Stimulated activated CD4-positive, alpha-beta T cell treated with anti-CD3 and anti-CD28 coated beads, Interleukin-12 subunit alpha, Interleukin-12 subunit beta, amount 100 ng/mL, for 4 hours (primary cell): ENCODE measurements around the gene RABGAP1.

Source experiments
- DNase-seq: peaks from one replicate; pipeline ENCODE4 v3.0.0-alpha.2; 2020

Gene RABGAP1

DNA sequence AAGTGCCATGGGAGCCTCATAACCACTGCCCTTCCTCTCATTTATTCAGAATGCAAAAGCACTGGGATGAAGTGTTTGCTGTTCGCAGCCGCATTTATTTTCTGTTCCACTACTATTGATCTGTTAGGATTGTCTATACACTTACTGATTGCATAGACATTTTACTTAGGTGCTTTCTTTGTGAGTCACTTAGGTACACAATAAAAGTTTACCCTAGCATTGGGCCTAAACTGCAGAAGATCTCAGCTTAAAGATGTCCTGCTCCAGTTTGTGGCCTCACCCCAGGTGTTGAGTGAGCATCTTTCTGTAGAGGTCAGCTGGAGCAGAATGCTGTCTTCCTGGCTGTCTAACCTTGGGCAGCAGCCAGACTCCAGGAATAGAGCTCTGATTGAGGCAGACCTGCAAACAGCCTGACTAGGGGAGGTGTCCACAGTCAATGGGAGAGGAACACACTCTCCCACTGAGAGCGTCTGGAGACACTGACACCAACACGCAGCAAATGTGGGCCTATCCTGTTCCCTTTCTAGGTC lies 146.6 kb downstream of the RABGAP1 start:
- no peak for DNase-seq

DNA sequence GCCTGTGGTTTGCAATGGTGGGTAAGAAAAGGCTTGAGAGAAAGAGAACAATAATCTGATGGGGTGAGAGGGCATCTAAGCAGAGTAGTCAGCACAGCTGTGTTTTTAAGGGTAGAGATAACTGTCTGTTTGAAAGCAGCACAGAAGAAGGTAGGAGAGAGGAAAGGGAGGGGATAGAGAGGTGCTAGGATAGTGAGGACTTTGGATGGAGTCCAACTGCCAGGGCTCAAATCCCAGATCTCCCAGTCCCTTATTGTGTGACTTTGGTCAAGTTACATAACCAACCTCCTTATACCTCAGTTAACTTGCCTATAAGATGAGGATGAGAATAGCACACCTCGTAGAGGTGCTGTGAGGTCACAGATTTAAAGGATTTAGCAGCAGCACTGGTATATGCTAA lies 148.2 kb downstream of the RABGAP1 start:
- no peak for DNase-seq

DNA sequence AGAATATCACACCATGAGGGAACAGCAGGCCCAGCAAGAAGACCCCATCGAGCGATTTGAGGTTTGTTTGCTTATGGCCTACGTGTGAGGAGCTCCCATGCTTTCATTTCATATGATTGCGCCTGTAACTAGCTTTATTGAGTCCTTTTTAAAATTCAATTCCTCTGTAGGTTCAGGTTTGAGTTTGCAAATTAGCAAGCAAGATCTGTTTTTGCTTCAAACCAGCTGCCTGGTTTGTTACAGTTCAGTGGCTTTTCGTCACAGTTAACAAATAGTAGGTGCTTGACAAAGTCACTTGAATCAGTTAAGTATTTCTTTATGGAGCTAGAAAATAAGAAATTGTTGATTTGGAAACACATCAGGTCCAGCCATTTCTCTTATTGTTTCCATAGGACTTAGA lies 149.0 kb downstream of the RABGAP1 start:
- no peak for DNase-seq

DNA sequence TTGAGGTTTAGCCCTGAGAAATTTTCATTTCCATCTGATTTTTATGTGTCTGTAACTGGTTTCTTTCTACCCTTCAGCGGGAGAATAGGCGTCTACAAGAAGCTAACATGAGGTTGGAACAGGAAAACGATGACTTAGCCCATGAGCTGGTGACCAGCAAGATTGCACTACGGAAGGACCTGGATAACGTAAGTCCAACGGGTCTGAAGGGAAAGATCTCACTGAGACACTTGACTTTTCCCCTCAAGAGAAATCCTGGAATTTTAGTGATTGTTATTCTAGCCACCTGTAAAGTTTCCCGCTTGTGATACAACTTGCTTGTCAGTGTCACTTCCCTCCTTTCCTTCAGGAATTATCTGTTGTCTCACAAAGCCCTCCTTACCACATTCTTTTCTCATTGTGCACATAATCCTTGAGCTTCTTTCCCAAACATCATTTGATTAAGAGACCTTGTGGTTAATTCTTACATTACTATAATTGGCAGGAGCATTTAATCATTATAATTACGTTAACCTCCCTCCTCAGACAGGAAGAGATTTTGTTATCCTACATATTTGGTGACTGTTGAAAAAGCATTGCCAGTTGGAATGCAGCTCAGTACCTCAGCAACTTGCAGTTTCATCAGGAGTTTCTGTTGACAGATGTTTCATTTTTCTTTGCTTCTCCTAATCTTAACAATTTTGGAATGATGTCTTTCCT lies 149.5 kb downstream of the RABGAP1 start:
- no peak for DNase-seq

DNA sequence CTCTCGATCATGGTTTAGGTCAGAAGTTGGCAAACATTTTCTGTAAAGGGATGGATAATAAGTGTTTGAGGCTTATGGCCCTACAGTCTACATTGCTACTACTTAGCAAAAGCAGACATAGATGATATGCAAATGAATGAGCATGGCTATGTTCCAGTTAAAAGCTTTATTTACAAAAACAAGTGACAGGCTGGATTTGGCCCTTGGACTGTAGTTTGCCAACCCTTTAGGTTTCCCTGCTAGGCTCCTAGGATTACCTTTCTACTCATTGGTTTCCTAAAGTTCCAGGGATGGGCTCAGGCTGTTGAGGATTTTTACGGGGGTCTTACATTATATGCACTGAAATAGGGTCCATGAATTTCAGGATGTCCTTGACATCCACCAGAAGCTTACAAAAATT lies 150.1 kb downstream of the RABGAP1 start:
- DNase-seq = no peak

DNA sequence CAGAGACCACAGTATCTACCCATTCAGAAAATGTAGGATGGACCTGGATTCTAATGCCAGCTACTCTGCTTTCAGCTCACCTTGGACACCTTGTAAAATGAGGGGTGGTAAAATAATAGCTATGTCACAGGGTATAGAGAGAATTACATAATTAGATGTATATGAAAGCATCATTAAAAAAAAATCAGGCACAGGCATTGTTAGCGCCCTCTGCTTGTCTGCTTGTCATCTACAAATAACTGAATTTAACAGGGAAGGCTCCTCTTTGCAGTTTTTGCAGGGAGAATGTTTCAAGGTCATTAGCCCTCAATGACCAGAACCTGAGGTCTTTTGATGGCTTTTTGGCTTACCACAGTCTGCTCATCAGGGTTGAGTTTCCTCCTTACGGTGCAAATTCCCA lies 150.6 kb downstream of the RABGAP1 start:
- no peak for DNase-seq

DNA sequence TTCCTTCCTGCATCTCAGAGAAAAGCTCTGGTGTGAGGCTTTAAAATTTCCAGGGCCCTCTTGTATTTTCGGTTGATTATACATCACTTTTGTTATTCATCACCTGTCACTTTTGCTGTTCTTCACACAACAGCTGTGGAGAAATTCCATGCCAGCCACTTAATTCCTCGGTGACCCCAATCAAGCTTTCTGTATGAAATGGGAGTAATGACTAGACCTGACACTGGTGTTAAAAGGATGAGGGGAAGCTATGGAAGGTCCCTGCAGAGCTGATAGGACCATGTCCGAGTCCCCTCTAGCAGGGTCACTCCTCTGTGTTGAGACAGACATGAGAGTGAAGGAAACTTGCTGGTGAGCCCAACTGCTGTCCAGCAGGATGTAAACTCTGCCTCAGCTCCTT lies 152.3 kb downstream of the RABGAP1 start:
- no peak for DNase-seq

DNA sequence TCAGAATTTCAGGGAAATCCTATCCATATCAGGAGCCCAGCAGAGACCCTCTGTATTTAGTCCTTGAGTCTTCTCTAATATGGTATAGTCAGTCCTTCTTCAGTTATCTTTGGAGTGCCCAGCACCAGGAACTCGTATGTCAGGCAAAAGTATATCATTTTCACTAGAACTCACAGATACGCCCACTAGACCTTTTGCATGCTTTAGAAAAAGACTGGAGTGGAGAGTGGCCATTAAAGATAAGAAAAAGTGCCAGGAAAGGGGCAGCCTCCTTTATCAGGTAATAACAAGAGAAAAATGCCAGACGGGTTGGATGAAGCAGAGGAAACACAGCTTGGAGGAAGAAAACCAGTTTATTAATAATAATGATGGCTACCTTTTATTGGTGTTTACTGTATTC lies 156.2 kb downstream of the RABGAP1 start:
- DNase-seq = no peak

DNA sequence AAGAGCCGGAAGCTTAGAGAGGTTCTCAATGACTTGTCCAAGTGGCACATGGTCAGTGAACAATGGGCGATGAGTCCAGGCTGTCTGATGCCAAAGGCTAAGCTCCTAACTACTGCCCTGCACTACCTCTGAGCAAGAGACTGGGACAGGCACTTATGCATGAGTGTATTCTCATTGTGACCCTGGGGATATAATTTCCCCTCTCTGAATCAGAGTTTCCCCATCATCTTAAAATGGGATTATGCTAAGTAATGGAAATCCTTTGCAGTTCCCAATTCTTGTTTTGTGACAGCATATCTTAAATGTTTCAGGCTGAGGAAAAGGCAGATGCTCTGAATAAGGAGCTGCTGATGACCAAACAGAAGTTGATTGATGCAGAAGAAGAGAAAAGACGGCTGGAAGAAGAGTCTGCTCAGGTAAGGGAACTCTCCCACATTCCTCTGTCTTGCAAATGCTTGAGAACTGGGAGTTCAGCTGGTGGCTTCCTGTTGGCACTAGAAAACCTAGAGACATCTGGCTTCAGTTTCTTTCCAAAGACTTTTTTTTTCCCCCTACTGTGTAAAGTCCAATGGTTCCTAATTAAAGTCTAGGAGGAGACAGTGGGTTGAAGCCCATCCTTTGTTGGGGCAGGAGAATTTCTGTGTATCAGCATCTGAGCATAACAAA lies 156.7 kb downstream of the RABGAP1 start:
- DNase-seq = no peak

DNA sequence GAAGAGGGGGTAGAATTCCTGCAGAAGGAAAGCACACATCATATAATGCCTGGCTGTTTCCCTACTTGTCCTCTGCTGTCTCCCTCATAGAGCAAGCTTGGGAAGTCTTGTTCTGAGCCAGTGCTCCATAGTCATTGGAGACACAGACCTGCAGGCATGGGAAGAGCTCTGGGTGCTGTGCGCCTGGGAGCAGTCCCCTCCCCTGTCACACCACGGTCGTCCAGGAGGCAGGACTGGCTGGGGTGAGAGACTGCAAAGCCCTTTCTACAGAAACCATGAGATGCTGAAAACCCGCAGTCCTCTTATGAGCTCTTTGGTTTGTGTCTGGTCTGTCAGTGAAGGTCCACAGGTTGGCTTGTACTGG lies 157.3 kb downstream of the RABGAP1 start:
- no peak for DNase-seq

DNA sequence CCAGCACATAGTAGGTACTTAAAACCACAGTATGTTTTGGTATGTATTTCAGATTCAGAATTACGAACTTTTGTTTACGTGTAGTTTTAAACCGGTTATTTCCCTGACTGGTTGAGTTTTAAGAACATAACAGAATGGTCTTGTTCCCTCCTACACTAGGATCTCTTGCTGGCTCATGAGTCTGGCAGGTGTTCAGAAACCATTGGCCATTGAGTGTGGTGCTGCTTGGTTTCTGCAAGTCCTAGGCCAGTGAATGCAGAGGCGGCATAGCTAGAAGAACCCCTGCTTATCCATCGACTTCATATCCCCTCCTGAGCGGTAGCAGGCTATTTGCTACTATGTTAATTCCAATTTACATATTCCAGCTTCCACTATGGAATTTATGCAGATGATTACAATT lies 158.2 kb downstream of the RABGAP1 start:
- DNase-seq = no peak

DNA sequence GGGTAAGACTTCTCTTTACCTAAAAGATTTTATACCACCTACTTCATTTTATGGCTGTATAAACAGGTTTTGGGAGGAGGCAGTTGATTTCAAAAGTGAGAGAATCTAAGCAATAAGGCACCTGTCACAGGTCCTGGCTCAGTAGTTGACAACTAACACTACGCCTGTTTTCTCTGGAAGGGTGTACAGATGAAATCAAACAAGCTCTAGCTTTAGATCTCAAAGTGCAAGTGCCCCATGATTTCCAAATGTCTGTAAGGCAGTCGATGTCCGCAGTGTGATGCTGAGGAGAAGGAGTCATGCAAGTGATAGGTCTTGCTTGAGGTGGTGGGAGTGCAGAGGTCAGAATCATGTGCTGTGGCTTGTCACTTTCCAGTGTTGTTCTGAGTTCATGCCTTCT lies 158.7 kb downstream of the RABGAP1 start:
- no peak for DNase-seq

DNA sequence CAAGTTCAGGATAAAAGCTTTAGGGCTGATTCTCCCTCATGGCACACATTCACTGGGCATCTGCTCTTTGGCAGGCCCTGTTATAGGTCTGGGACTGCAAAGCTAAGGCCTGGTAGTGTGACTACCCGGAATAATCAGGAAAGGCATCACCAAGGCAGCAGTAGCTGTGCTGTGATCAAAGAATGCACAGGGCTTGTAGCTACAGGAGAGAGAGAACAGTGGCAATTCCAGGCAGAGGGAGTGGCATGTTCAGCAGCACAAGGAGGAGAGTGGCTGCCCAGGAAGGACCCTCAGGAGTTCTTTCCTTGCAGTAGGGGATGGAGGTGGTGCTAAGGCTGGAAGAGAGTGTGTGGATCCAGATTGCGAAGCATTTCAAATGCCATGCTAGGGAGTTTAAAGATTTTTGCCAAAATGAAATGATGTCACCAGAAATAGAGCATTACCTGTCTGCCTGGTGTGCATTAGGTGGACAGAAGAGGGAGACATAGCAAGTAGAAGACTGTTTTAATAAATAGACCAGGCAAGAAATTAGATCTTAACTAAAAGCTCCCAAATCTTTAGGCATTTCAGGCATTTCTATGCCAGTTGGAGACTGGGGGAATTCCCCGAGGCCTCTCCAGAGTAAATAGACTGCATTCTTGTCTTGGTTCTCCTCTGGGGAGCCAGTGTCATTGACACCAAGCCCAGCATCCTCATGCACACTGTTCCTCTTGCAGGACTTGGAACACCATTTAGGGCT lies 161.7 kb downstream of the RABGAP1 start:
- DNase-seq = no peak

DNA sequence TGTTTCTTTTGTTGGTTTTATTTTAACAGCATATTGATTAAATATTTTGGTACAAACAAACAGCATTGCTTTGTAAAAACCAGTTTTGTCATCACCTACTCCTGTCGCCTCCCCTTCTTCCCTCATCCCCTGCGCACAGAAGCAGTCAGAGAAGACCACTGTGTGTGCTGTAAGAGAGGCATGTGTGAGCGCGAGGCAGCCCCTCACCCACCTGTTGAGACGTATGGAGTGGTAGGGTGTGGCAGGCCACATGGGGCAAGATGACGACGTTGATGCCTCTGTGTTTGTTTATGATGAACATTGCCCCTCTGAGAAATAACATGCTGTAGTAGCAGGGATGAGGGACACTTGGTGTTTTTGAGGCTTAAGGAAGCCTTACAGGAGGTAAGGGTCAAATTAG lies 164.0 kb downstream of the RABGAP1 start:
- no peak for DNase-seq

DNA sequence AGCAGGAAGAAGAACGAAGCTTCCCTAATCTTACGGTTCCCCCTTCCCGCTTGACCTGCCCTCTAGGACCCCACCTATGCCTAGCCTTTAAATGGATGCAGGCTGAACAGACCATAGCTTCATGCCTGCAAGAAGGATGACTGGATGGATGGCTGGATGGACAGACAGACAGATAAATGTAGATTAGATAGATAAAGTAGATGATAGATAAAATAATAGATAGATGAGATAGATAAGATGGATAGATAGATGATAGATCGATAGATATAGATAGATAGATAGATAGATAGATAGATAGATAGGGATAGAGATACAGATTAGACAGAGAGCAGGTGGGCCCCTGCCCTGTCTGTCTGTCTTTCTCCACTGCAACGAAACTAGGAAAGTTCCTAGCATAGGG lies 164.7 kb downstream of the RABGAP1 start:
- no peak for DNase-seq

DNA sequence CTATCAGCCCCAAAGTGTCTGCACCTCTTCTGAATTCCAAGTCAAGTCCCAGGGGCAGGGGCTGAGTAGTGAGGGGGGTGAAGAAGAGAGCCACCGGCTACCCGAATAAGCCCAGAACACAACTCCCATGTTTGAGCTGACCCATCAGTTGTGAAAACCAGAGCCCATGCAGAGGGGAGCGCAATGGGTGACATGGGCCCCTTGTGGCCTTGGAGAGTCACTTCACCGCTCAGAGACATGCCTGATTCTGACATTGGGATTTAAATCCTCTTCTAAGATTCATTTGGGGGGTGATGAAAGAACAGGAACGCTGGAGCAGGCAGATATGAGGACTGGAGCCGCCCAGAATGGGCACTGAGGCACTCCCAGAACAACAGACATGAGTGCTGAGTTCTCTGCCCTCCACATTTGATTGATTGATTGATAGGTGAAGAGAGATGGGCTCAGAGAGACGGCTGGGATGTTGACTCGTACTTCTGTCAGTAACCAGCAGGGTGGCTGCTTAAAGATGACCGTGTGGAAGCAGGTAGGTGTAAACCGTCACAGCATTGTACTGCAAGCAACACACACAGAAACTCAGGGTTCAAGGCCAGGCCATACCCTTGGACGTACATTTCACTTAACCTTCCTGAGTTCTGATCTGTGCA lies 166.9 kb downstream of the RABGAP1 start:
- no peak for DNase-seq

DNA sequence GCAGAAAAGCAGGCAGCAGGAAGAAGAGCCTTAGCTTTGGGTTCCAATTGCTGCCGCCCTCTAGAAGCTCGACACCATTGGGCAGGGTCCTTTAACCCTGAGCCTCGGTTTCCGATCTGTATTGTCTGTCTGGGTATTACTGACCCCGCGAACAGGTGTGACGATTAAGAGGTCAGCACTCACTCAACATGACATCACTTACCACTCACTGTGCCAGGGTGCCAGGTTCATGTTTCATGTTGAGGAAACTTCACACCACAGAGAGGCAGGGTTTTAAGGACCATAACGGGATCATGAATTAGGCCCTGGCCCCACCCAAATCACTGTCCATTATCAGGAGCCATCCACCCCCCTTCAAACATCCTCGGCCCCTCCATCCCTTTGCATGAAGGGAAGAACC lies 168.2 kb downstream of the RABGAP1 start:
- DNase-seq = no peak

DNA sequence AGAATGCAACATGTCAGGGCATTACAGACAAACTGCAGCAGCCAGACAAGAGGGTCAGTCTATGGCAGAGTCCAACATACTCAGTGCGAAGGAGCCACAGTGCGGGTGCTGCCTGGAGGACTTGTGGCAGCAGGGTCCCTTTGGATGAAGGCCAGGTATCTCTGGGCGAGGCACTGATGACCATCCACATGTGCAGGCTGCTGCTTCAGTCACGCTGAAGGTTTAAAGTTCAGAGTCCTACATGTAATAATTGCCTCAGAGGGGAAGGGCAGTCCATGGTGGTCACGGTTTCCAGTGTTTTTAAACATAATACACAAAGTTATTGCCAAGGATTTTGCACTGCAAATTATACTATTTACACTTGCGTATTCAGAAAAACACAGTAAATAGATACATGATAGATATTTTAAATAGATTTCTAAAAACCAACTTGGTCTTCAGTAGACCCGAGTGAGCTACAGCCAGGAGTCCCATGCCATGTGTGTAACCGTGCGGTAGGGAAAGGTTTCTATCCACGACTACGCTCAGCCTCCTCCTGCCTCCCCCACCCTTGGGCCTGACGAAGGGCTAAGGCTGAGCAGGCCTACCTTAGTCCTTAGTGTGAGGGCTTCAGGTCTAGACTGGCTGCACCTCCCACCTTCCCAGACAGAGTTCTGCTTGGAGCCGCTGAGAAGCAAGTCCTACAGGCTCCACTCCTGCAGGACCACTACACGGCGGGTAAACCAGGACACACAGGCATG lies 168.9 kb downstream of the RABGAP1 start:
- no peak for DNase-seq

DNA sequence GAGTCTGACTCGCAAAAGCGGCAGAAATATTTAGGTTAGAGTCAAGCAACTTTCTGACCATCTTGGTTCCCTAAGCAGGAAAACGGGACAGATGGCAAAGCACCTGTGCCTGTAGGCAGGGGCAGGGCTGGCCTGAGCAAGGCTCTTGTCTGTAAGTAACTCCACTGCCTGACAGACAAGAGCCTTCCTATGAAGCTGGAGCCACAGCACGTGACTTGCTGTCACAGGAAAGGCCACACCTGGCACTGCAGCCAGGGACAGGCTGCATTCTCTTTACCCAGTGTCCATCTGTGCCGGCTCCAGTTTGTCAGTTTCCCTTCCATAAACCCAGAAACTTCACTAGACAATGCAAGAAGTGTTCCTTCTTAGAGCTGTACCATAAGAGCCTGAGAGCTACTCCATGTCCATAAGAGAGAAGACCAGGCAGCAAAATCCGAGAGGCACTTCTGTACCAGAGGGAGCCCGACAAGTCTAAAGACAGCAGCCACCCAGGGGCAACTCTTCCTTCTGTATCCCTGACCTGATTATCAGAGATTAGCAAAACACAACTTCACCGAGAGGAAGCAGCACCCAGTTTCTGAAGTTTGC lies 170.7 kb downstream of the RABGAP1 start:
- DNase-seq = no peak

DNA sequence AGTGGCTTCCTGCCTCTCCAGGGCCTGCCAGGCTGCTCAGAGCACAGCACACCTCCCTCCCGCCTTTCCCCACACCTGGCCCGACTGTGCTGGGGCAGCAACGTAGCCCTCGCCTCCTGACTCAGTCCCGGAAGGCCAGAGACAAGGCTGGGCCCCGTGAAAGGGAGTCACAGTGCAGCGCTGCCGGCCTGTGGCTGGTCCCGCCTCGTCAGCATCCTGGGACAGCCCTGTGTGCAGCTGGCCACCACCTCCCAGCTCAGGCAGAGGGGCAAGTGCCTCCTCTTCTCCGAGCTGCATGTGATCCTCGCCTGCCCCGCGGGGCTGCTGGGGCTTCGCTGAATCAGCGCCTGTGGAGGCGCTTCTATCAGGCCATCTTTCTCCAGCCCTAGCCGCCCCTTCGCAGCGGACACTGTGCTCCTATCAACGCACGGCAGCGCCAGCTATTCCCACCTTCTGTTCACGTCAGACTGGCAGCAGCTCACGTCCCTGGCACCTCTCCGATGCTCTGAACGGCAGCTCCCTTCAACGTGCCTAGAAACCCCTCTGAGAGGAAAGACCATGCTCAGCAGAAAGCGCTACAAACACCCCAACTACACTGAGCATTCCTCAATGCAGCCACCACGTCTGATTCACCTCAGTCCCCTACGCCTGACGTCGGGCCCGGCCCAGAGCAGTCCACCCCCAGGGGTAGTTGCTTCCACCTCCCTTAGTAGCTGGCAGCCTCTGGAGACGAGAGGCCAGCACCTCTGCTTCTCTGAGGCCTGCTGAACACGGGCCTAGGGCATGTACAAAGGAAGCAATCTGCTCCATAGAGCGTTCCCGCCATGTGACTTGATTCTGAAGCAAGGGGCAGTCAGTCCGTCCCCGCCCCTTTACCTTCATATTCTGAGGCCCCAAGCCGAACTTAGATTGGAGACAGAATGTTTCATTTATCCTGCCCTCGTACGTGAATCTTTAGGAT lies 171.5 kb downstream of the RABGAP1 start:
- DNase-seq = no peak

DNA sequence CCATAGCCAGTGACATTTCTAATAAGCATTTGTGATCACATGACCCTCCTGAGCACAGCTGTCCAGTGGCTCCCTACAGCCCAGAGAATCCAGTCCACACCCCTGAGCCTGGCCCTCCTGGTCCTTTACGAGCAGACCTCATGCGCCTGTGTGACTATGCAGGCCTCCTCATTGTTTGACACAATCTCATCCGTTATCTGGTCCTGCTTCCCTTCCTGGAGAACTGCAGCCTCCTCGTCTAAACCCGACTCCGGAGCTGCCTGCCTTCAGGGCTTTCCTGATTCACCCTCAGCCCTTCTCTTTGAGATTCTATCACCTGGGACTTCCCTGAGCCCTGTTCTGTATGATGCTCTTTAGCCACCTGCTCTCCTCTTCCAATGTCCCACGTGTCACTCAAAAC lies 172.4 kb downstream of the RABGAP1 start:
- no peak for DNase-seq
